NCI-H2227 (cell line): ENCODE data around the gene AIG1.

Source experiments
- DNase-seq: peaks from one replicate; lab custom pipeline; 2025; ENCODE audit not compliant: unreplicated experiment; lab: John Stamatoyannopoulos, UW

AIG1 gene

DNA sequence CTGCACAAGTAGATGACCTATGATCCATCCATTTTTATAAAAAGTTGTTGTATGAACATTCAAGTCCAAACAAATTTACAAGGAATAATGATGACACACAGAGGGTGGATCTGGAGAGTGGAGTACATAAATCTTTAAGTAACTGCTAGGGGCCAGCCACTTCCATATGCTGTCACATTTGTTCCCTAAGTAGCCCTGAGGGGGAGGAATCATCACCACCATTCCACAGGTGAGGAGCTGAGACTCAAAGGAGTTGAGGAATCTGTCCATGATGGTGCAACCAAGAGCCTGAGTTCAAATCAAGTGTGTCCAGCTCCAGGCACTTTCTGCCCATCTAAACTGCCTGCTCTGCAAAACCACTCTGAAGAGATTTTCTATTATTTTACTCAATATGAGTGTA is 132.1 kb downstream of the AIG1 start:
- no peak for DNase-seq

DNA sequence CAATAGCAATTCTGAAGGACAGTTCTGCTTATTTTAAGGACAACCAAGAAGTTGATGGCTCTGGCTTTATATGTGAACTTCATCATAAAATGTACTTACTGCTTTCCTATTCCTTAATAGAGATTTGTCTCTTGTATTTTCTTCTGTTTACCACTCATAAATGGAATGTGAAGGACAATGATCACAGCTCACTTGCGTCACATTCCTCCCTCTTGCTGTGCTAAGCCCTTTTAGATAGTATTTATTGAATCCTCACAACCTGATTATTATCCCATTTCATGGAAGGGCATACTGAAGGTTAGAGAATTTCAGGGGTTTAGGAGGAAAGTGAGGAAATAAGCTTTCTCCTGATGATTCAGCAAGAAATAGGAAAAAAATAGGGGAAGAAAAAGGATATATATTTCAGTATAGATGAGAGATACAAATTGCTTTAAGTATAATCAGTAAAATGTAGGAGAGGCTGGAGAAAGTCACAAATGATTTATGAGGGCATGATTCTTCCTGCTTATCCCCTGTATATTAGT is 132.9 kb downstream of the AIG1 start:
- DNase-seq, result no peak

DNA sequence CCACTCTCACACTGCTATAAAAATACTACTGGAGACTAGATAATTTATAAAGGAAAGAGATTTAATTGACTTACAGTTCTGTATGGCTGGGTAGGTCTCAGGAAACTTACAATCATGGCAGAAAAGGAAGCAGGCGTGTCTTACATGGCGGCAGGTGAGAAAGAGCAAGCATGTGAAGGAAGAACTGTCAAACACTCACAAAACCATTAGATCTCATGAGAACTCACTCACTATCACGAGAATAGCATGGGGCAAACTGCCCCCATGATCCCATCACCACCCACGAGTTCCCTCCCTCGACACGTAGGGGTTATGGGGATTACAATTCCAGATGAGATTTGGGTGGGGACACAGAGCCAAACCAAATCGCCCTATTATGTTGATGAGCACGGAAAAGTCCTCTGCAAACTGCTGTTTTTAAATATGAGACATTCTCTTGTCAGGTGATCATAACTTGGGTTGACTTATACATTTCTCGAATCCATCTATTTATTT is 133.5 kb downstream of the AIG1 start:
- DNase-seq, result no peak

DNA sequence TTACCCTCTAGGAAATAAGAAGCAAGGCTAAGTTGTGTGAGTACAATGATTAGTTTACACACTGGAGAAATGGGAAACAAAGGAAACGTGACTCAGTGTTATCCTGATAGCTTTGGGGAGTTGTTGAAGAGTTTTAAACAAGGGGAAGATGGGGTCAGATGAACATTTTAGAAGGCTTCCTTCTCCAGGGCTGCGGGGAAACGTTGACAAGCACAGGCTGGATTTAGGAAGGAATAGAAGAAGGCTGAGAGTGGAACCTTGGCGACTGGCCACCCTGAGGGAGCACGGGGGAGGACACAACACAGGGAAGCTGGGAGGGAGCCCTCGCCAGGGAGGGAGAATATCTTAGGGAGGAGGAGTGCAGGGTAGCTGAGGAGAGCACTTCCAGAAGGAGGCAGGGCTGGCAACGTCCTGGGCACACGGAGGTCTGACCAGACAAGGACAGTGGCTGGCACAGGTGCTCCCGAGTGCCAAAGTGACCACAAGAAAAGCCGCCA is 134.7 kb downstream of the AIG1 start:
- DNase-seq, result no peak

DNA sequence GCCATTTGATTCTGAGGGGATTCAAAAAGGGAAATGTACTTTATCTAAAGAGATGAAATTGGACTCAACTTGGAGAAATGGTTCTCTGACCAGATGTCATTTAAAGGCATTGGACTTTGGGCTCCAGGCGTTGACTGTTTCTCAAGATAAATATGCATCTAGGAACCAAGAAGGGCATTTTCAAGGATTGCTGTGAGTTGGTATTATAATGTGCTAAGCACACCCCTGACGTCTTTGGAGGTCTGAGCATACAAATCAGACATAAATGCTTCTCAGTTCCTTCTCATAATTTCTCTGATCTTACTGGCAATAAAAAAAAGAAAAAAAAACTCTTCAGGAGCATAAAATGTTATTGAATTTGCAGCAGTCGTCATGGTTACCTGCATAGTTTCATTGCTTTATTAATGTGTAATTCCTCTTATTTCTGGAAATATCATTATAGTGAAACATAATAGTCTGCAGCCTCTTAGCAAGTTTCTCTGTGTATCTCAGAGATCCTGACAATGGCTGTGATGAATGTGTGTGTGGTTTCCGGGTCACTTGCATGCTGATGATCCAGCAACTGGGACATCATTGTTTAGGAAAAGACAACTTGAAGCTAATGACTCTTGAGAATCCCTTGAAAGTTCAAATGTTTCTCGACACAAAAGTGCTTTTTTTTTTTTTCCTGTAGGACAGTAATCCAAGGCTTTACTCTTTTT is 136.0 kb downstream of the AIG1 start:
- DNase-seq, result no peak

DNA sequence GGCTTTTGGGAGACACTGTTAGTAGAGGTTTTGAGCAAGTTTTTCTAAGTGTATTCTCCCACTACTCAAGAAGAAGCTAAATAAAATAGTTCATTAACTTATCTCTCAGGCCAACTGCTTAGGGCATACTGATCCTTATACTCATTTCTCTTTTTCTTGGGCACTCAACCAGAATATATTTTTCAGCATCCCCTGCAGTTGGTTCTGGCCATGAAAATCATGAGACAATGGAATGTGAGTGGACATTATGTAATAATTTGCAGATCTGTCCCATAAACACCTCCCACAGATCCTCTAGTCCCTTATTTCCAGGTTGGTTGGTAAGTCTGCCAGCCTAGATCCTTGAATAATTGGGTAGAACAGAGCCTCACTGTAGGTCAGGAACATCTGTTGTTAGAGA is 136.7 kb downstream of the AIG1 start:
- no peak for DNase-seq

DNA sequence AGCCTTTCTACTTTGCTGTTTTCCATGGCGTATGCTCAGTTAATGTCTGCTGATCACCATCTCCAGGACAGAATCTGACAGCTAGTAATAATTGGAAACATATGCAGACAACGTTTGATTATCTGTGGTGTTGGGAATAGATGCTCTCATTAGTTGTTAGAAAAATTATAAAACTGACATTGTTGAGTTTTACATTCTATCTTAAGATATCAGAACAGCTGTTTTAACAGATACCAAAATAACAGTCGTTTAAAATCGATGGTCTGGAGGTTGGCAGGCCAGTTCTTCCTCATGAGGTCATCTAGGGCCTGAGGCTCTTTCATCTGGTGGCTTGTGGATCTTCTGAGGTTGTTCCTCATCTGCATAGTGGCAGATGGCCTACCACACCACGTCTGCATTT is 137.6 kb downstream of the AIG1 start:
- DNase-seq, result no peak

DNA sequence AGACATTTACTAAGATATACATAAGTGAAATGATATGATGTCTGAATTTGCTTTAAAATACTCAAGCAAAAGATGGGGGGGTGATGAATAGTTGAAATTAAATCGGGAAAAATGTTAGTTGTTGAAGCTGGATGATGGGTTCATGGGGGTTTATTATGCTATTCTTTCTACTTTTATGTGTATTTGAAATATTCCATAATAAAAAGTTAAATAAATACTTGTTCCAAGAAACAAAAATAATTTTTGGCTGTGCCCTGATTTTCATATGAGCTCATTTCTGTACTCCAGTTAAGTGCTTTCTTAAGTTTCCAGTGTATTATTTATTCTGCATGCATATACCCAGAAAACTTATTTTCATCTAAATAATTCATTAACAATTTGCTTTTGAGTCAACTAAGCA is 138.6 kb downstream of the AIG1 start:
- no peak for DNase-seq

DNA sequence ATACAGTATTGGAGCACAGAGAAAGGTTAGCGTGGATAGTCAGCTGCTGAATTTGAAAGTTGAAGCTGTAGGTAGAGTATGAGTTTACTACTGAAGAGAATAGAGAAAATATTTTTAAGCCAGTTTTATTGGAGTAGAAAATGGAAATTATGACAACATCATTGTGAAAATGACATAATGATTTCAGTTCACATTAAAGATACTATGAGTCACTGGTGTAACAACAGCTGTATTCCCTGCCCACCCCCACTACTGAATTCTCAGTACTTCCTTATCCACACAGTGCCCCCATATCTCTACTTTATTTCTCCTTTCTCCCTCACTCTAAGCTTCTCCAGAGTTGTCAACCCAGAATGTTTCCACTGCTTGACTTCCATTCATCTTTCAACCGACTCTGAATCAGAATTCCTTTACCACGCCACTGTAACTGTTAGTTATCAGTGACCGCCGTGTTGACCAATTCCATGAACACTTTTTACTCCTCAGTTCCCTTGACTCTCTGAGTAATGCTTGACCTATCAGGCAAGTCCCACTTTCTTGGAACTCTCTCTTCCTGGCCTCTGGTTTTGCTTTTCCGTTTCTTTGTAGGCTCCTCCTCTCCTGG is 139.6 kb downstream of the AIG1 start:
- no peak for DNase-seq

DNA sequence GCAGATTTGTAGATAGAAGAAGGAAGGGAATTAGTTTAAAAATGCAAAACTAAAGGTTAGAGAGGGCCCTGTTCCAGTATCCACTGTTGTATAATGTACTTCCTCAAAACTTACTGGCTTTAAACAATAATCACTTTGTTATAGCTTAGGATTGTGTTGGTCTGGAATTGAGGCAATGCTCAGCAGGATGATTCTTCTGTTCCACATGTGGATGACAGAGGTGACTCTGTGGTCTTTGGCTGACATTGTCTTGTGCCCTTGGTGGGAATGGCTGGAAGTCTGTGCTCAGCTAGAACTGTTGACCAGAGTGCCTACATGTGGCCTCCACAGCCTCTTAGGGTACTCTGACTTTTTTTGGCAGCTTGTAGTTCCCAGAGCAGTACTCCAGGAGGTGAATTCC is 143.4 kb downstream of the AIG1 start:
- no peak for DNase-seq

DNA sequence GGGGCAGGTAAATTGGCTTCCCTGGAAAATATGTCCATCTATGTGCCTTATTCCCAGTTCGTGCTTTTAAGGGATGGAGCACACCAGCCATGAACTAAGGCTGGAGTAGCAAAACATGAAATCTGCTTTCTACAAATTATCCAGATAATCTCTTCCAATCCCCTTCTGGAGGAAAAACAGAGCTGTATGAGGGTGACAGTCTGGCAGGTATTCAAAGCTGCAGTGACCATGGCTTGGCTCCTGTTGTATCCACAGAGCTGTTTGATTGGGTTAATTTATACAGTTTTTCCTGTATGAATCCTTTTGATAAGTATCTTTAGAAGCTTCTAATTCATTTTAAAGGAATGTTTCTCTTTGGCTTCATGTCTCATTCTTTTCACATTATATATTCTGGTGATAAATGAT is 144.4 kb downstream of the AIG1 start:
- no peak for DNase-seq

DNA sequence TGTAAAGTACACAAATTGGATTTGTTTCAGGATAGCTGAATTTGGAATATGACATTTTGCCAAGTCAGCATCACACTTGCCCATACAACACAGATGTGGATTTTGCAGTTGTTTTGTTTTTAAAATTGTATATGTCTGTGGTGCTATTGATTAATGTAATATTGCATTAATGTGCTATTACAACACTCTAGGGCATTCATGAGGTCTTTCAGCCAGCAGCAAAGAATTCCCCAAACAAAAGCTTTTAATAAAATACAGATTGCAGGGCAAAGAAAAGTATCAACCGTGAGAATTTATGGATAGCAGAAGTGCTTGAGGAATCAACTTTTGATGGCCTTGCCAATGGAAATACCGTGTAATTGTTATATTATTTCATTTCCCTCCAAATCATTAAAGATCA is 144.9 kb downstream of the AIG1 start:
- DNase-seq, result no peak

DNA sequence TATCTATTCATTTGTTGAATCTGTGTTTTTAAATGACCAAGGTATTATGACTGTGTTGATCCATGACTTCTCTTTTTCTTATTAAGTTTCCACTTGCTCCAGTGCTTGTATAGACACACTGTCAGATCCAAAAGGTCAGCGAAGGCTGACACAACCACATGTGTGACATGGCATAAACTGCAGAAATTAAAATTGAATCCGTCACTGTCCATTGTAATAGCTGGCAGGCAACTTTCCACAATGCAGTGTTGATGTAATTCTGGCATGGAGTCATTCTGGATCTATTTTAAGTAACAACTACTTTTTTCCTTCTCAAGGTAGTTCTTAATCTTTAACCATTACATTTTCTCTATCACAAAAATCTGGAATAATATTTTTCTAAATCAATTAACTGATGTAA is 145.3 kb downstream of the AIG1 start:
- DNase-seq, result no peak

DNA sequence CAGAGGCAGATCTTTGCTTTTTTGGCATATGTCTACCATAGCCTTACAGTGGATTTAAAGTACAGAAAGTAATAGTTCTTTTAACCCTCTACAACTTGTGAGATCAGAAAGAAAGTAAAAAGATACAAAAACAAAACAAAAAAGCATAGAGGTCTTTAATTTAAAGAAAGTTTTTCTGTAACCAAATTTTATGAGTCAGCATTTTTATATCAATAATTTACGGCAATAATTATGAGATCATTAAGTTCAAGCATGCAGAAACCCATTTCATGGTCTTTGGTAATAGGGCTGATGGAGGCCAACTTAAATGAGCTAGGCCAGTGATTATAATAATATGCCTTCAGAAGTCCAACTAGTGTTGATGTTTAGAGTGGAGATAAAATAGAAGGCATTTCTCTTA is 145.9 kb downstream of the AIG1 start:
- DNase-seq, result no peak

DNA sequence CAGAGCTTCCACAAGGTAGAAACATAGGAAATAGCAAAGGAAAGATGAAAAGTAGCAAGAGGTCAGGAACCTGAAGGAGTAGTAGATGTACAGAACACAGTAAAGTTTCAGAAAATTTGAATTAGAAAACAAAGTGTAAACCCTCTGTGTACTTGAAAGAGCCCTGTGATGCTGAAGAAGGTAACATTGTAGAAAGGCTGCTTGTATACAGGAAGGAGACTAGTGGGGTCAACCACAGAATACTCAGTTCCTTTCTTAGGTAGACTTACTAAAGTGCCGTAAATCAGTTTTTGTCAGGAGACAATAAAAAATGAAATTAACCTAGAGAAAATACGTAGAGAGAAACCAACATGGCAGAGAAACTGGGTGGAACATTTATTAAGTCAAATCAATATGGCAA is 149.7 kb downstream of the AIG1 start:
- no peak for DNase-seq

DNA sequence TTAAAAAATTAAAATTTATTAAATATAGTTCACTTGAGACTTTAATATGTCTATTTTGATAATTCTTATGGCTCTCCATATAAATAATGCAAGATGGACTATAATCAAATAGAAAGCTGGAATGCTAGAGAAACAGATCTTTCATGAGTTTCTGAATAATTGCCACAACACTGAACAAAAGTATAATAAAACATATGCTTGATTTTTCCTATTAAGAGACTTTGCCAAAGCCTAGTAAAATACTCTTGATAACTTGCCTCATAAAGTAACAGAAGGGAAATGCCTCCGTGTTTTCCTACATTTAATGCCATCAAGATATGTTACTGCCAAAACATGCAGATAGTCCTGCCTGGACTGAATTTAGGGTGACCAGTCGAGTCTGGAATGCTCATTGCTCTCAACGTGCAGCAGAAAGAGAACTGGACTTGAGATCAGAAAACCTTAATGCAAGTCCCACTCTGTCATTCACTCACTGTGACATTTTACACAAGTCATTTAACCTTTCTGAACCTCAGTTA is 153.2 kb downstream of the AIG1 start:
- DNase-seq, result no peak

DNA sequence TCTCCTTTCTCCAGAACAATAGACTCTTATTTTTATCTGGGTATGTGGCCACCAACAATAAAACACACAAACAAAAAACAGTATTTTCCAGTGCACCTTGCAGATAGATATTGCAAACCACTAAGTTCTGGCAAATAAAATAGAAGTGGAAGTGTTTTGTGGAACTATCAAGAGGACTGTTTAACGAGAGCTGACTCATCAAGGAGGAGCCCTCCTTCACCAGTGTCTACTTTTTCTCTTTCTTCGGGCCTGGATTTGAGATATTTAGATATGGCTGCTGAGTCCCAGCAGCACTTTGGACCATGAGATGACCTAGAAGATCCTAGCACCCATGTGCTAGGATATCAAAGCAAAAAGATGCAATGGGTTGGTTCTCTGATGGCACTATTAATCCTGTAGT is 154.7 kb downstream of the AIG1 start:
- DNase-seq, result no peak

DNA sequence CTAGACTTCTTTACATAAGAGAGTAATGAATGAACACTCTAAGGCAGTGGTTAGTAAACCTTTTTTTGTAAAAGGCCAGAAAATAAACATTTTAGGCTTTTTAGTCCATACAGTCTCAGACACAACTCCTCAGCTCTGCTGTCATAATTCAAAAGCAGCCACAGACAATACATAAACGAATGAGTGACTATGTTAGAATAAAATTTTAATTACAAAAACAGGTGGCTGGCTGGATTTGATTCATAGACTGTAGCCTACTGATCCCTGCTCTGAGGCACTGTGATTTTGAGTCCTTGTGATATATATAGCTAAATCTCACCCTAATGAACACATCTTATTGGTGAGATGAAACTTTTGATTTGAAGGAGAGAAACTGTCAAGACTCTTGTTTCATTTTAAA is 155.1 kb downstream of the AIG1 start:
- no peak for DNase-seq

DNA sequence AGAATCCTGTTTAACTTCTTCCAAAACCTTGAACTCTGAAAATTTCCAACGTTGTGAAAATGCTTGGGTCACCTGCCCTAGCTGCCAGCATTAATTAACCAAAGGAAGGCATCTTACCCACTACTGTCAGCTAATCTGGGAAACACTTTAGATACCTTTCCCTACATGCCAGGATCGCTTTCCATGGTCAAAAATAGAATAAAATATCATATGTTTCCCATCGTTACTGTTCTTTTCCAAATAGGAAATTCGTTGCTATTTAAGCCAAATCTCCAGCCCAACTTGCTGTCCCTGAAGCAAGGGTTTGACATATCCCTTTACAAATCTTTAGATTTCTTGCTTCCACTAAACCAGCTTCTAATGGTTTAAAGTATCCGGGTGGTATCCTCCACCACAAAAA is 157.5 kb downstream of the AIG1 start:
- DNase-seq, result no peak

DNA sequence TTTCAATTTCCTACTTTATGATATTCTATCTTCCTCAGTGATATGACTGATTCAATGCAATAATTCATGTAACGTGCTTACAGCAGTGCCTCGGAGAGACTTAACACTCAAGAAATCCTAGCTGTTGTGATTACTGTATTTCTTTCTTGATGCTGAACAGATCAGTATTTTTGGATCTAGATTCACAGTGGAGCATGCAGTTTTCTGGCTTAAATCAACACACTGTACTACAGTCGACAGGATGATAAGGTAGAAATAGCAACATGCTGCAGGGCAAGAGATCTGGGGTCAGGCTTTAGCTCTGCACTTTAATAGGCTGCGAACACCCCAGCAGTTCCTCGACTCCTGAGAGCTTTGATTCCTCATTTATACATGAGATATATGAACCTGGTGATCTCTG is 161.0 kb downstream of the AIG1 start:
- no peak for DNase-seq

DNA sequence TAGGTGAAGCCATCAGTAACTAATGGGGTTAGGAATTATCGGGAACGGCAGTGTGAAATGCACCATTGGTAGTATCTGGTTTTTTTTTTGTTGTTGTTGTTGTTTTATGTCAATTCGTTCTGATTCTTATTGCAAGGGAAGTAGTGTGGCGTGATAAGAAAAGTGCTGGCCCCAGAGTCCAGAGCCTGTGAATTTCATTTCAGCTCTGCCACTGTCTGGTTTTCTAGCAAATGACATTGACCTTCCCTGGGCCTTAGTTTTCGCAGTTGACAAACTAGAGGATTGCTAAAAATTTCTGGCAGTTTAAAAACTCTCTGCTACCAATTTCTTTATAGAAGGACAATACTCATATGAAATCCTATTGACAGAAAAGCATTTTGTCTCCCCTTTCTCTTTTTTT is 161.6 kb downstream of the AIG1 start:
- DNase-seq, result no peak

DNA sequence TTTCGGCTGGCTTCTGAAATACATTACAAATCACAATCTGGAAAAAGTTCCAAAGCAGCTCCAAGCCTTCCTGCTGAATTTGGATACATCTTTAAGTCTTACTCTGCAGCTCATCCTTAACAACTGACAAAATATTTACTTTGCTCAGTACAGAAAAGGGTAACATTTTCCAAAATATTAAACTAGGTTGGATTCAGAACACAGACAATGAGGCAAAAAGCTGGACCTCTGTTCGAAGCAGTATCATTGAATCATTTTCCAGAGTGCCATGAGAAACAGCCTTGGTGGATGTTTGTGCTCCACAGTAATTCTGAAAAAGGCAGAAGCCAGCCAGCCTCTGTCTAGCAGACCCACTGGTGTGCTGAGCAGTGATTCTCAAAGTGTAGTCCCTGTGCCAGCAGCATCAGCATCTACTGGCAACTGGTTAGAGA is 162.1 kb downstream of the AIG1 start:
- DNase-seq, result no peak
